DMS79 (cell line): Measurements from ENCODE around the gene CFP.
"Not testable (repeated sequence)": the region's sequence is repeated elsewhere in the genome, so short reads cannot be mapped to it uniquely, and the experiment has no call there.

Source experiments
- DNase-seq: peaks from one replicate; lab custom pipeline; 2025; lab: John Stamatoyannopoulos, UW

CFP gene

GRCh38 chrX:47603125-47603524 lies 26.6 kb downstream of the CFP start:
- not testable (repeated sequence) for DNase-seq

- no peak for DNase-seq
Observed at GRCh38 chrX:47597222-47597621, 32.5 kb downstream of the CFP start.

- DNase-seq, result no peak
Observed at GRCh38 chrX:47596256-47596655, 33.5 kb downstream of the CFP start.

- DNase-seq, result no peak
Observed at GRCh38 chrX:47595716-47596251, 33.9 kb downstream of the CFP start.

GRCh38 chrX:47593522-47593921 lies 36.2 kb downstream of the CFP start:
- no peak for DNase-seq

- no peak for DNase-seq
Observed at GRCh38 chrX:47590984-47591383, 38.7 kb downstream of the CFP start.

GRCh38 chrX:47587906-47588735 lies 41.6 kb downstream of the CFP start:
- DNase-seq, result no peak

GRCh38 chrX:47587091-47587891 lies 42.4 kb downstream of the CFP start:
- DNase-seq, result no peak

GRCh38 chrX:47586043-47586787 lies 43.5 kb downstream of the CFP start:
- DNase-seq, result no peak

- no peak for DNase-seq
Observed at GRCh38 chrX:47585273-47585672, 44.5 kb downstream of the CFP start.

GRCh38 chrX:47584714-47585113 lies 45.0 kb downstream of the CFP start:
- no peak for DNase-seq

GRCh38 chrX:47583240-47583861 lies 46.4 kb downstream of the CFP start:
- no peak for DNase-seq

GRCh38 chrX:47581731-47582647 lies 47.7 kb downstream of the CFP start, which contains the start of gene TIMP1:
TIMP1 (plus strand) TSS chrX:47582436; CDS start chrX:47583416, 980 bp downstream.
- DNase-seq, result no peak

GRCh38 chrX:47579537-47579936 lies 50.2 kb downstream of the CFP start:
- no peak for DNase-seq

- DNase-seq, result no peak
Observed at GRCh38 chrX:47578692-47579091, 51.0 kb downstream of the CFP start.

GRCh38 chrX:47577901-47578300 lies 51.8 kb downstream of the CFP start:
- no peak for DNase-seq

- DNase-seq, result no peak
Observed at GRCh38 chrX:47577424-47577823, 52.3 kb downstream of the CFP start.

GRCh38 chrX:47576021-47576898 lies 53.5 kb downstream of the CFP start:
- no peak for DNase-seq

- DNase-seq, result no peak
Observed at GRCh38 chrX:47574547-47575301, 55.0 kb downstream of the CFP start.
